NOMO-1 (cell line): ENCODE data around the gene SLC4A1AP.
"Not testable (repeated sequence)": the region's sequence is repeated elsewhere in the genome, so short reads cannot be mapped to it uniquely, and the experiment has no call there.

Experiments
- DNase-seq, 2 experiments: peaks; one replicate each; lab custom pipeline; 2025; ENCODE audit not compliant: unreplicated experiment in 2 of 2; lab: John Stamatoyannopoulos, UW

Gene SLC4A1AP

GRCh38 chr2:27647737-27648136, 16.0 kb upstream of the SLC4A1AP start:
- DNase-seq, result no peak

GRCh38 chr2:27651056-27651455, 12.6 kb upstream of the SLC4A1AP start:
- no peak for DNase-seq

GRCh38 chr2:27652341-27652740, 11.3 kb upstream of the SLC4A1AP start:
- DNase-seq, result no peak

- no peak for DNase-seq
Measured at GRCh38 chr2:27652790-27653189, 10.9 kb upstream of the SLC4A1AP start.

GRCh38 chr2:27653397-27653796, 10.3 kb upstream of the SLC4A1AP start:
- no peak for DNase-seq

- no peak for DNase-seq
Measured at GRCh38 chr2:27655155-27655951, 8.3 kb upstream of the SLC4A1AP start.

GRCh38 chr2:27661371-27661770, 2.3 kb upstream of the SLC4A1AP start:
- no peak for DNase-seq

GRCh38 chr2:27664154-27664574, 475 bp downstream of the SLC4A1AP start:
- DNase-seq, result no peak

- DNase-seq, result no peak
Measured at GRCh38 chr2:27664622-27665363, 1.1 kb downstream of the SLC4A1AP start.

- DNase-seq, result peak in 1 of 2 experiments; percentile 40
Measured at GRCh38 chr2:27667446-27667845, 3.8 kb downstream of the SLC4A1AP start.

- DNase-seq, result no peak
Measured at GRCh38 chr2:27671235-27671634, 7.5 kb downstream of the SLC4A1AP start.

- no peak for DNase-seq
Measured at GRCh38 chr2:27672723-27673486, 9.2 kb downstream of the SLC4A1AP start.

- no peak for DNase-seq
Measured at GRCh38 chr2:27680571-27680970, 16.9 kb downstream of the SLC4A1AP start.

GRCh38 chr2:27681841-27682240, 18.2 kb downstream of the SLC4A1AP start:
- no peak for DNase-seq

- DNase-seq, result not testable (repeated sequence)
Measured at GRCh38 chr2:27682334-27682771, 18.7 kb downstream of the SLC4A1AP start.

- peak; percentile 59 to 83 for DNase-seq
Measured at GRCh38 chr2:27683390-27684071, 19.8 kb downstream of the SLC4A1AP start.

GRCh38 chr2:27685006-27685405, 21.3 kb downstream of the SLC4A1AP start:
- DNase-seq, result not testable (repeated sequence)

GRCh38 chr2:27685577-27685976, 21.9 kb downstream of the SLC4A1AP start:
- DNase-seq, result no peak

GRCh38 chr2:27687232-27687631, 23.5 kb downstream of the SLC4A1AP start:
- DNase-seq, result no peak

GRCh38 chr2:27689424-27689823, 25.7 kb downstream of the SLC4A1AP start:
- DNase-seq, result no peak

- DNase-seq, result no peak
Measured at GRCh38 chr2:27690052-27690451, 26.4 kb downstream of the SLC4A1AP start.
